Right cardiac atrium (tissue), 5 donors: ENCODE data around the gene MAPK11. TPM values are rescaled to one million over a fixed set of nuclear protein-coding genes. Genes with fewer than 3 reads are reported as not detected.

Experiments used
- ATAC-seq, 2 donors: fragments of 200-7000 bp; cut with Tn5 transposase; one replicate each; pipeline versions ENCODE4 v1.8.0 to v1.9.1; 2020; ENCODE audit warnings: moderate library complexity in 2 of 2, mild to moderate bottlenecking in 1 of 2
- DNase-seq, 3 donors: peaks; one replicate each; pipeline ENCODE4 v3.0.0-alpha.2; 2020
- H3K27ac ChIP-seq: one replicate; pipeline ENCODE4 v1.5.1; 2013; ENCODE audit warnings: mild to moderate bottlenecking, low read length, control low read depth, moderate library complexity
- H3K27me3 ChIP-seq: one replicate; pipeline ENCODE4 v1.6.1; 2013; ENCODE audit not compliant: control insufficient read depth, insufficient read depth
- H3K4me1 ChIP-seq: one replicate; pipeline ENCODE4 v1.6.1; 2013; ENCODE audit warnings: low read length; ENCODE audit not compliant: control insufficient read depth, insufficient read depth
- H3K4me3 ChIP-seq: one replicate; pipeline ENCODE4 v1.5.1; 2013; ENCODE audit warnings: low read length, control low read depth
- H3K9me3 ChIP-seq: one replicate; pipeline ENCODE4 v1.6.1; 2013; ENCODE audit warnings: low read length; ENCODE audit not compliant: control insufficient read depth
- WGBS: extraction: QIAGEN DNeasy Blood & Tissue Kit; methylation state at CpG from one replicate; pipeline ENCODE4 v1.1.7; 2013; 5-methylcytosine and 5-hydroxymethylcytosine counted together
- intact Hi-C, 4 donors: fragments of 100-400 bp; cut with DNase I; formaldehyde crosslinking; loops; one replicate each; pipeline versions ENCODE4 v1.11.0 to v1.14.0; 2022 to 2023
- polyA plus RNA-seq: library from polyadenylated mRNA; stranded (reverse); fragments of 200-250 nt; gene quantifications from one replicate; pipeline ENCODE4 v1.2.3, GENCODE V29; 2013
- total RNA-seq, 4 donors: library from RNA; stranded (reverse); fragmentation: NEBNext Ultra II Directional; extraction: Animal tissue kit (Norgen Biotek cat#: 25700); gene quantifications; one replicate each; pipeline ENCODE4 v1.2.1, GENCODE V29; 2021
- donor health status: healthy with polysubstance abuse.
- donor health status: DM: no; HTN: yes; CAD: no.
- donor health status: DM: no; HTN: no; CAD: no.
- donor health status: DM: no; HTN: yes; CAD: no; lungs with severe emphysema.
- donor health status: DM: yes; HTN: yes; CAD: no.

The MAPK11 gene
- total and polyA plus RNA-seq, 5 donors = 6.4 to 8.8 (median 7.5) TPM

GRCh38 chr22:50281957-50282356 is 11.8 kb upstream of the MAPK11 start:
- intact Hi-C loops = no loop called here
- Histone ChIP-seq H3K27ac (peak overlapping the region; percentile 32), H3K4me3 (no peak overlapping the region), H3K9me3 (no peaks in the 10 kb centered on the region), H3K27me3 (no peaks in the 10 kb centered on the region), H3K4me1 (no peaks in the 10 kb centered on the region)
- peak; percentile 47 to 57 for ATAC-seq
- WGBS = 65% methylated on average over 25 of the region's 25 CpGs
- DNase-seq = peak in 2 of 3 donors; percentile 81 to 86

GRCh38 chr22:50281384-50281760 is 11.2 kb upstream of the MAPK11 start:
- Histone ChIP-seq H3K4me1 (no peaks in the 10 kb centered on the region), H3K27me3 (no peaks in the 10 kb centered on the region), H3K4me3 (no peak overlapping the region), H3K9me3 (no peaks in the 10 kb centered on the region), H3K27ac (no peak overlapping the region)
- no peak for DNase-seq
- WGBS = 92% methylated on average over 36 of the region's 36 CpGs
- intact Hi-C loops = no loop called here
- ATAC-seq = no peak

- intact Hi-C loops = no loop called here
- H3K27ac ChIP-seq = no peak overlapping the region
- H3K4me1 ChIP-seq = no peaks in the 10 kb centered on the region
- H3K4me3 ChIP-seq = no peak overlapping the region
- no peak for ATAC-seq
- no peak for DNase-seq
- no peaks in the 10 kb centered on the region for H3K27me3 ChIP-seq
- WGBS = 94% methylated on average over 47 of the region's 47 CpGs
- H3K9me3 ChIP-seq = no peaks in the 10 kb centered on the region
Measured at GRCh38 chr22:50280708-50281383, 10.7 kb upstream of the MAPK11 start.

GRCh38 chr22:50280022-50280707 is 10.0 kb upstream of the MAPK11 start:
- ATAC-seq (no peak), DNase-seq (no peak)
- Histone ChIP-seq H3K27ac (no peak overlapping the region), H3K27me3 (no peaks in the 10 kb centered on the region), H3K4me1 (no peaks in the 10 kb centered on the region), H3K4me3 (no peak overlapping the region), H3K9me3 (no peaks in the 10 kb centered on the region)
- WGBS = 93% methylated on average over 38 of the region's 38 CpGs
- intact Hi-C loops = no loop called here

- ATAC-seq = no peak
- Histone ChIP-seq H3K4me3 (no peak overlapping the region), H3K27ac (no peak overlapping the region), H3K27me3 (no peaks in the 10 kb centered on the region), H3K4me1 (no peaks in the 10 kb centered on the region), H3K9me3 (no peaks in the 10 kb centered on the region)
- WGBS = 89% methylated on average over 30 of the region's 30 CpGs
- no peak for DNase-seq
- intact Hi-C loops = loop anchor here in 3 of 4 donors (5.0 kb wide), 2 partner anchors 33 to 48 kb away; partner anchors contain the start of gene DENND6B (in 3 of the 3)
Measured at GRCh38 chr22:50278956-50279619, 8.9 kb upstream of the MAPK11 start.

GRCh38 chr22:50278461-50278860 is 8.3 kb upstream of the MAPK11 start:
- DNase-seq (no peak), ATAC-seq (no peak)
- H3K27me3 ChIP-seq = no peaks in the 10 kb centered on the region
- intact Hi-C loops = loop anchor here in 3 of 4 donors (5.0 kb wide), 2 partner anchors 34 to 49 kb away; partner anchors contain the start of gene DENND6B (in 3 of the 3)
- no peaks in the 10 kb centered on the region for H3K9me3 ChIP-seq
- H3K4me1 ChIP-seq = no peaks in the 10 kb centered on the region
- H3K27ac ChIP-seq = no peak overlapping the region
- WGBS = 91% methylated on average over 21 of the region's 21 CpGs
- no peak overlapping the region for H3K4me3 ChIP-seq

GRCh38 chr22:50277761-50278160 is 7.6 kb upstream of the MAPK11 start:
- DNase-seq (no peak), ATAC-seq (no peak)
- H3K9me3 ChIP-seq = no peaks in the 10 kb centered on the region
- no peak overlapping the region for H3K4me3 ChIP-seq
- 84% methylated on average over 25 of the region's 25 CpGs for WGBS
- intact Hi-C loops = loop anchor here in 3 of 4 donors (5.0 kb wide), 2 partner anchors 35 to 50 kb away; partner anchors contain the start of gene DENND6B (in 3 of the 3)
- no peaks in the 10 kb centered on the region for H3K27me3 ChIP-seq
- H3K4me1 ChIP-seq = no peaks in the 10 kb centered on the region
- no peak overlapping the region for H3K27ac ChIP-seq

GRCh38 chr22:50276143-50276542 is 6.0 kb upstream of the MAPK11 start:
- H3K27ac ChIP-seq = no peak overlapping the region
- H3K4me1 ChIP-seq = no peaks in the 10 kb centered on the region
- intact Hi-C loops = loop anchor here in 3 of 4 donors (5.0 kb wide), 2 partner anchors 36 to 51 kb away; partner anchors contain the start of gene DENND6B (in 3 of the 3)
- DNase-seq (peak; percentile 67 to 90 (median 88)), ATAC-seq (peak; percentile 73 to 82)
- 65% methylated on average over 25 of the region's 25 CpGs for WGBS
- H3K9me3 ChIP-seq = no peaks in the 10 kb centered on the region
- H3K27me3 ChIP-seq = no peaks in the 10 kb centered on the region
- H3K4me3 ChIP-seq = no peak overlapping the region

GRCh38 chr22:50275181-50276055 is 5.2 kb upstream of the MAPK11 start:
- ATAC-seq = no peak

GRCh38 chr22:50274771-50275170 is 4.6 kb upstream of the MAPK11 start:
- DNase-seq (no peak), ATAC-seq (no peak)
- Histone ChIP-seq H3K27me3 (no peaks in the 10 kb centered on the region), H3K9me3 (no peaks in the 10 kb centered on the region), H3K4me3 (no peak overlapping the region), H3K27ac (no peak overlapping the region), H3K4me1 (no peaks in the 10 kb centered on the region)
- intact Hi-C loops = loop anchor here (5.0 kb wide), 3 partner anchors 38 to 68 kb away; partner anchors contain the start of genes DENND6B (in 4 of the 4) and PPP6R2 (in 1 of the 4)
- WGBS = 60% methylated on average over 7 of the region's 7 CpGs

More at GRCh38 chr22:50275181-50276055, 5.2 kb upstream of the MAPK11 start:
- no peak overlapping the region for H3K4me3 ChIP-seq
- no peaks in the 10 kb centered on the region for H3K4me1 ChIP-seq
- no peak overlapping the region for H3K27ac ChIP-seq
- H3K9me3 ChIP-seq = no peaks in the 10 kb centered on the region
- intact Hi-C loops = loop anchor here in 3 of 4 donors (5.0 kb wide), 2 partner anchors 37 to 52 kb away; partner anchors contain the start of gene DENND6B (in 3 of the 3)
- H3K27me3 ChIP-seq = no peaks in the 10 kb centered on the region
- no peak for DNase-seq
- 86% methylated on average over 43 of the region's 43 CpGs for WGBS
